Activated CD8-positive, alpha-beta memory T cell treated with anti-CD3 and anti-CD28 coated beads, Interleukin-2, amount 50 U/mL, for 24 hours (primary cell): ENCODE measurements around the gene TTLL10.

Source experiments
- DNase-seq: peaks from one replicate; pipeline ENCODE4 v3.0.0-alpha.2; 2020; ENCODE audit errors: extremely low read depth

TTLL10 gene

GRCh38 chr1:1206376-1206965 lies 32.8 kb downstream of the TTLL10 start, which contains the start of gene TNFRSF18:
Gene TNFRSF18 (minus strand): TSS chr1:1206592. CDS start chr1:1206571, 21 bp downstream.
- DNase-seq, result no peak

DNA sequence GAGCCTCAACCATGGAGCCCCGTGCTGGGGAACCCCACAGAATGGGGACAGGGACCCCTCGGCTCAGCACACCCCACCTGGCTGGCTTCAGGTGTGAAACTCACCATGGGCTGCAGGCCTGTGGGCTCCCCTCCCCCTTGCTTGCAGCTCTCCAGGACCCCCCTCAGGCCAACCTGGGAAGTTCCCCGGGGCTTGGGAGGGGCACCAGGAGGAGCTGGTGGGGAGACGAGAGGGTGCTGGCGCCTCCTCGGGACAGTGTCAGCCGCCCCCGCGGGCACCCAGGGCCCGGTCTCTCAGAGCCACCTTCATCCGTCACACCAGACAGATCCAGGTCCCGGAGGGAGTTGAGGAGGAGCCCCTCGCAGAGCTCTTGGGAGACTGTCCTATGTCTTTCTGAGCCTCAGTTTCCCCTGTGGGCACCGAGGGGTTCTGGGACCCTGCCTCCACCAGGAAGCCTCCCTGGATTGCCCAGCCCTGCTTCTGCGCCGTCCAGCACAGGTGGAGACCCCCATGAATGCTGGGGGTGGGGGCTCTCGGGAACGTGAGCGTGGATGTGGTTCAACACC lies 33.4 kb downstream of the TTLL10 start:
- no peak for DNase-seq

DNA sequence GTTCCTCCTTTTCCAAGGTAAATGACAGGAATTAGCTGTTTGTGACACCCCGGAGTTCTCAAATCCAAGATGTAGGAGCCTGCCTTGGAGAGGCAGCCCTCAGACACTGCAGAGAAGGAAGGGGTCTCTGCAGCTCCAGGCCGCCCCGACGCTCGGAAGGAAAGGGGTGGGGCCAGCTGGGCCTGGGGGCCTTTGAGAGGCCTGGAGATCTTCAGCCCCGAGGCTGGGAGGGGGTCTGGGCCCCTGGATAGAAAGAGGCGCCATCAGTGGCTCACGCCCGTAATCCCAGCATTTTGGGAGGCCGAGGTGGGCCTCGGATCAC lies 33.9 kb downstream of the TTLL10 start:
- no peak for DNase-seq

GRCh38 chr1:1208713-1209433 lies 35.2 kb downstream of the TTLL10 start:
- DNase-seq, result no peak

DNA sequence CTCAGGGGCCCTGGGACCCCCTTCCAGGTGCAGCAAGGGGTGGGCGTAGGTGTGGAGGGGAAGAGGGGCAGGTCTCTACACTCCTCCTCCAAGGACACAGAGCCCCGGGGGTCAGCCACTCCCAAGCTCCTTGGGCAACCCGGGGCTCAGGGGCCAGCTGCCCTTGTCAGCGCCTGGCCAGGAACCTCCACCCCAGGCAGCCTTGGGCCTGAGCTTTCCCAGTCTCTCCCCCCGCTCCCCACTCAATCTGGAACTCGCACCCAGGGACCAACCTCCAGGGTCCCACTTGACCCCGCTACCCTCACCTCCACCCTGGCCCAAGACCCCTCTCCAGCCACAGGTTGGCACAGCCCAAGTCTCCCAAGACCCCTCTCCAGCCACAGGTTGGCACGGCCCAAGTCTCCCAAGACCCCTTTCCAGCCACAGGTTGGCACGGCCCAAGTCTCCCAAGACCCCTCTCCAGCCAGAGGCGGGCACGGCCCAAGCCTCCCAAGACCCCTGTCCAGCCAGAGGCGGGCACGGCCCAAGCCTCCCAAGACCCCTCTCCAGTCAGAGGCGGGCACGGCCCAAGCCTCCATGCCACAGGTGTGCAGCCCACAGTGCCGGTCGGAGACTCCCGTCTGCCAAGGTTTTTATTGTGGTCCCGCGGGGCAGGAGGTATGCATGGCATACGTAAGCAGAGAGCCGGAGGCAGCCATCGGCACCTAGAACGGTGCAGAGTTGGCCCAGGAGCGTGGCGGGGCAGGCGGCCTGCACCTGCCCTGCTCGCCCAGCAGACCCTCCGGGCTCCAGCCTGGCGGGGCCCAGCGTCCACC lies 37.3 kb downstream of the TTLL10 start:
- DNase-seq, result no peak

DNA sequence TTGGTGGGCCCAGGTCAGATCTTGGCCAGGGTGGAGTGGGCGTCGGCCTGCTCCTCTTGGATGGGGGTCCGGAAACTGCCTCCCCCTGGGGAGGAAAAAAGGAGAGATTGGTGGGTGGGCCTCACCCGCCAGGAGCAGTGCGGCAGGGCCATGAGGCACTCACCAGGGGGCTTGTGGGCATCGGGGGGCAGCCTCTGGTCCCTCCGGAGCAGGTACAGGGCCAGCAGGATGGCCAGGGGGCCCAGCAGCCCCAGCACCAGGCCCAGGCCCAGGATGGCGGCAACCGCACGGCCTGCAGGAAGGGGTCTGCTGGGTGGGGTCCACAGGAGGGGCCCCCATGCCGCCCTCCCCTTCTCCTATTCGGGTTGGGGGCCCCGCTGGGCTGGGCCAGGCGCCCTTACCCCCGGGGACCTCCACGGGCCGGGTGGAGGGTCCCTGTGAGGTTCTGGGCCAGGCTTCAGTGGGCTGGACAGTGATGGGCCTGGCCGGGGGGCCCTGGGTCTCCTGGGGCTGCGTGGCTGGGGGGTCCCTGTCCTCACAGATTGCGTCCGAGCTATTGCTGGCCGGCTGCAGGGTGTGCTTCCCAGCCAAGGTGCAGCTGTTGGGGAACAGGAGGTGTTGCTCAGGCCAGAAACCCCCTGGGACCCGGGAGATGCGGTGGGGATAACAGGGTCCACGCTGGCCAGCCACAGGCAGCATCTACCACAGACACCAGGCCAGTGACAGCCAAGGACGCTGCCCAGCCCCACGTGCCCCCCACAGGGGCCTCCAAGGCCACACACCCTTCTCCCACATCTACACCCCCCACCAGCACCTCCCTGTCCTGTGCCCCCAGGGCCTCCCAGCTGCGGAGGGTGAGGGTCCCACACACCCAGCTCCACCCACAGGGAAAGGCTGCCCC lies 38.1 kb downstream of the TTLL10 start:
- DNase-seq, result no peak

DNA sequence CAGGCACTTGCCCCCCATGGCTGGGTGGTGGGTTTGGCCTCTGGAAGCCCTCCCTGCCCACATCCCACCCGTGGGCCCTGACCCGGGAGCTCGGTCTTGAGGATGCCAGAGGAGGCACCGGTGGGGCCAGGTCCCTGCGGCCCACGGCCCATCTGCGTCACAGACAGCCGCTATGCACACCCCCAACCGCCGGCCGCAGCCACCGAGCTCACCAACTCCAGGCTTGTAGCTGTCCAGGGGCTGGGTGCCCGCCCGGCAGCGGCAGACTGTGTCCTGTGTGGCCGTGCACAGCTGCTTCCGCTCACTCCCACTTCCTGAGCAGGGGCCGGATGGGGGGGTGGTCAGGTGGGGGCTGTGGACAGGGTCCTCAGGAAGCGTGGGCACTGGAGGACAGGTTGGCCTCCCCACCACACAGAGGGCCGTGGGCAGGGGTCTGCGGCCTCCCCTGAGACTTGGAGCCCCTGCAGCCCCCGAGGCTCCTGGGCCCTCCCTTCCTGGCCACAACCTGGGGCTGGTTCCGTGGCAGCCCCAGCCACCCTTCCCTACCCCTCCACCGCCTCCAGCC lies 39.2 kb downstream of the TTLL10 start:
- no peak for DNase-seq

DNA sequence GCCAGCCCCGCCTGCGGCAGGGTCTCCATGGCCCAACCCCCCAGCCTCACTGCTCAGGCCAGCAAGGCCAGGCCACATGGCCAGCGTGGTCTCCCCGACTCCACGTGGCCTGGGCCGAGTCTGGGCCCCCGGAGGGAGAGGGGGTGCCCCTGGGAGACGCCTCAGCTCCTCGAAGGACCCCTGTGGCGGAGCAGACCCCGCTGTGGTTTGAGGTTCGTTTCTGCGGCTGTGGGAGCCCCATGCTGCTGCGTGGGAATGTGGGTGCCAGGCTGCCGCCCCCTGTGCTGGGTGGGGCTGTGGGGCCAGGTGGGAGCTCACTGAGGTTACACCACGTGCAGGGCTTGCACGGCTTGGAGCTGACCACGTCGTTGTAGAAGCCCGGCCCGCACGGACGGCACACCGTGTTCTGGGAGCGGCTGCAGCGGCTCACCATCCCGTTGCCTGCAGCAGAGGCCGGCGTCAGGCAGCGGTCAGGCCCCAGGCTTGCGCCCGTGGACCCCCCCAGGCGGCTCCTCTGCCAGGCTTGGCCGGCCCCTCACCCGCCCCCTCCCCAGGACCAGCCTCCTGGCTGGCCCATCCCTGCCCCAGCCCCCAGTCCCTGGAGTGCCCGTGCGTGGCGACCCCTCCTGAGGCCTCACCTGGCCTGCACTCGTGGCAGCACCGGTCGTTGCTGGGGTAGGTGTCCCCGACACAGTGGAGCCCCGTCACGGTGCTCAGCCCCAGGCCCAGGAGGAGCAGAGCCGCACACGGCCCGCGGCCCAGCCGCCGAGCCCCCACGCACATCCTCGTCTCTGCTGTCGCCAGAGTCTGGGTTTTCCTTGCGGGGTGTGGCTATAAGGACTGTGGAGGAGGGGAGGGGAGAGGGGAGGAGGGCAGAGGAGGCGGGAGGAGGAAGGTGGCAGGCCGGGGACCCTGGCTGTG lies 39.9 kb downstream of the TTLL10 start, which contains the start of gene TNFRSF4:
Gene TNFRSF4, minus strand, starts transcription at position 809 of the 921 bp plus-strand sequence. Its CDS starts 26 bp downstream, at position 783.
- no peak for DNase-seq

- no peak for DNase-seq
Observed at GRCh38 chr1:1215080-1215676, 41.5 kb downstream of the TTLL10 start.

DNA sequence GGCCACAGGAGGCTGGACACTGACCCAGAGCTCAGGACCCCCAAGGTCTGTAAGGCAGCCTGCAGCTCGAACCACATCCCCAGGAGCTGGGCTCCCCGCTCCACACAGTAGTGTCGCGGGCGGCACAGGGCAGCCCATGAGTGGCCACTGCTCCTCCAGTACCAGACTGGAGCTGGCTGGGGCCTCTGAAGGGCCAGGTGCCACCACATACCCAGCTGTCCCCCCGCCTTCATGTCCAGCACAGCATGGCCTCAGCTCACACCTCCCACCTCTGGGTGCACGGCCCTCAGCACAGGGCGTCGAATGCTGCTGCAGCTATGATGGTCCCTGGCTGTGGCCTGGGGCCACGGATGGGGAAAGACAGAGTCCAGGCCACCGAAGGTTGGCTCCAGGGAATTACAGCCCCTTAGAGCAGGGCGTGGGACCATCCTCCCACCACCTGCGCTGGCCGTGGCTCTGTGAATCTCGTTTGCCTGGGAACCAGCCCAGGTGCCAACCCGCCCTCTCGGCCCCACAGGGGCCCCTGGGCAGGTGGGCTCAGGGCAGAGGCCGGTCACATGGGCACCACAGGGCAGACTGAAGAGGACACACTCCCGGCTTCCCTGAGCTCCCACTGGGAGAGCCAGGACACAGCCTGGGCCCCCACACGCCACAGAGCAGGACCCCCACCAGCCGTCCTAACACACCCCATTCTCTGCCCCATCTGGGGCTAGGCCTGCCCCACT lies 42.4 kb downstream of the TTLL10 start:
- DNase-seq, result no peak

DNA sequence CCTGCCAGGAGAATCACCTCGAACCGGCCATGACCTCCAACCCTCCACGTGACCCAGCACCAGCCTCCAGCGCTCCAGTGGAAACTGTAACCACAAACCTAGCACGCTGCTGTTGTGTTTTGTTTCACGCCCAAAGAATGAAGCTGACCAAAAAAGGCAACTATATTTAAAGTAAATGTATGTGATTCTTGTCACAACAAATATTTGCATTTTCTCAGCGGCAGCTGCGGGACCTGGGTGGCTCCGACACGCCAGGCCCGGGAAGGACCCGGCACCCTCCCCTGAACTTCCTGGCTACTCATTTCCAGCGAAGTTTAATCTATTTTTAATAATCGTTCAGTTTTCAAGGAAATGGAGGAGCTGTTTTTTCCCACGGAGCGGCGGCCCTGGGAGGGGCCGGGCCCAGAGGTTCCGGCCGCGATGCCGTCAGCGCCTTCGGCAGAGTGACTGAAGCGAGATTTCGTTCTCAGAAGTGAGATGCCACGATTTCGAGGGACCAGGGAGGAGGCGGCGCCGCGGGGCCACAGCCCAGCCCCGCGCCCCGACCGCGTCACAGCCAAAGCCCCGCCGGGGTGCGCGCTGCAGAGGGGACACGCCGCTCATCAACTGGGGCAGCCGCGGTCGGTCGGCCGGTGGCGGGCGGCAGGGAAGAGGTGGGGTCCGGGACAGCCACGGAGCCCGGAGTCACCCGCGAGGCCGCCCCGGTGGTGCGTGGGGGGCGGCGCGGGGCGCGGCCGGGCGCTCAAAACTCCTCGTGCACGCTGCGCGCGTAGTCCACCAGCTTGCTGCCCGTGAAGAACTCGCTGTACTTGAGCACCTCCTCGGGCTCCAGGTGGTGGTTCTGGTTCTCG lies 43.3 kb downstream of the TTLL10 start:
- DNase-seq, result no peak

DNA sequence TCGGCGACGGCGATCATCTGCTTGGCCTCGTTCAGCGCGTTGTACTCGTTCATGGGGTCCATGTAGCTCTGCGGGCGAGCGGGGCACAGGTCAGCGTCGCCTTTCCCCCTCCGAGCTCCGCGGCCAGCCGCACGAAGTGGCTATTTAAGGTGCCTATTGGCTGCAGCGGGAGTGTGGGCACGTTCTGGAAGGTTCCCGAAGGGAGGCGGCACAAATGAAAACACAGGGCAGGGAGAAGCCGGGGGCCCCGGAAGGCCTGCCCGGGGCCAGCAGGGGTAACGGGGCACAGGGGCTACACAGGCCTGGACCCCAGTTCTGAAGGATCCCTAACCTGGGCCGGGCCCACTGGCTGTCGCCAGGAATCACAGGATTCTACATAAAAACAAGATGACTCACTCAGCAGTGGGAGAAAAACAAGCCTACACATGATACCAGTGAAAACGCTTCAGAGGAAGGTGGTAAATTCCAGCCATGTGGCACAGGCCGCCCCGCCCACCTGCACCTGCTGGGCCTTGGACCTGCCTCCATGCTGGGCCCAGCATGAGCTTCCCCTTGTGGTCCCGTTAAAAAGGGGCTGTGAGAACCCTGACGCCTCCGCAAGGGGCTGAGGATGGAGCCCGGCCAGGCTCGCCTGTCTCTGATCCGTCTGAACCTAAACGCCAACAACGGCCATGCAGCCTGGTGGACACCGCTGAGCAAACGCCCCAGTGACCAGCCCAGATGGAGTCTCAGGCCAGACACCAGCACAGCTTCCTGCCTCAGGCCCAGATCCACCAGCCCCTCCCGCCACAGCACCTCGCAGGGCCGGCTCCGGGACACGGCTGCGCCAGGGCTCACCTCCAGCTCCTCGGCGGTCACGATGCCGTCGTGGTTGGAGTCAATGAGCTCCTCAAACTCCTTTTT lies 44.2 kb downstream of the TTLL10 start:
- DNase-seq, result no peak

DNA sequence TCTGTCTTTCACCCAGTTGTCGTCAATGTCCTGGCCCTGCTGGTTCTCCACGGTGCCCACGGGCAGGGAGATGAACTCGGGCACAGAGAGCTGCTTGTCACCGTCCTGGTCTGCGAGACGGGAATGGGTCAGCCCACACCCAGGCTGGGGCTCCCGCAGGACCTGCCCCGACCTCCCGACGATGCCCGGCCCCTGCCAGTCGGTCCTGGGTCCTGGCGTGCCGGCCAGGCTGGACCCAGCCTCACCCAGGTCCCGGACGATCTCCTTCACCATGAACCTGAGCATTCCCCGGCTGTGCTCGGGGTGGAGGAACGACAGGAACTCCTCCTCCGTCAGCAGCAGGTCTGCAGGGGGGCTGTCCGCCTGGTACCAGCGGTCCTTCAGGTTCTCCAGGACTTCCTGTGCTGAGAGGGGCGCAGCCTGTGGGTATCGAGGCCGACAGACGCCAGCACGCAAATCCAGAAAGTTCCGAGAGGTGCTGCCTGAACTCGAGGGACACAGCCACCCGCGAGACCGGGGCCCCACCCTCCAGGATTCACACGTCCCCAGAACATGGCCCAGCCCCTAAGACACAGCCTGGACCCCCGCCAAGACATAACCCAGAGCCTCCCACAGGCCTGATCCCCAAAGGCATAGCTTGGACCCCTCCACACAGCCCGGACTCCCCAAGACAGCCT lies 45.0 kb downstream of the TTLL10 start:
- DNase-seq, result no peak

- DNase-seq, result no peak
Observed at GRCh38 chr1:1219341-1219740, 45.7 kb downstream of the TTLL10 start.

- DNase-seq, result no peak
Observed at GRCh38 chr1:1220197-1220596, 46.5 kb downstream of the TTLL10 start.

- DNase-seq, result no peak
Observed at GRCh38 chr1:1221887-1222574, 48.4 kb downstream of the TTLL10 start.
